Osteoblast (primary cell): Measurements from ENCODE around the gene OR5J2. TPM values are rescaled to one million over a fixed set of nuclear protein-coding genes. Genes with fewer than 3 reads are reported as not detected.

Source experiments
- DNase-seq: peaks from one replicate; pipeline ENCODE4 v3.0.0; 2011; ENCODE audit warnings: low spot score, mixed read lengths; ENCODE audit not compliant: insufficient read length; ENCODE audit errors: missing footprints
- H2AFZ ChIP-seq: 2 replicates; pipeline ENCODE4 v1.6.0; 2011; ENCODE audit warnings: mild to moderate bottlenecking, low read length
- H3K27ac ChIP-seq: 2 replicates; pipeline ENCODE4 v1.5.1; 2011; ENCODE audit warnings: mild to moderate bottlenecking, low read depth, low read length, moderate library complexity
- H3K27me3 ChIP-seq: 2 replicates; pipeline ENCODE4 v1.6.0; 2012; ENCODE audit warnings: mild to moderate bottlenecking, control low read depth, inconsistent platforms, low read length, moderate library complexity; ENCODE audit not compliant: insufficient read depth
- H3K36me3 ChIP-seq: 2 replicates; pipeline ENCODE4 v1.5.1; 2011; ENCODE audit warnings: mild to moderate bottlenecking, low read length, control low read depth, moderate library complexity; ENCODE audit not compliant: insufficient read depth
- H3K4me1 ChIP-seq: 2 replicates; pipeline ENCODE4 v1.5.1; 2011; ENCODE audit warnings: mild to moderate bottlenecking, low read length, control low read depth, moderate library complexity; ENCODE audit not compliant: insufficient read depth
- H3K4me2 ChIP-seq: 2 replicates; pipeline ENCODE4 v1.6.0; 2011; ENCODE audit warnings: mild to moderate bottlenecking, low read length; ENCODE audit not compliant: insufficient read depth
- H3K4me3 ChIP-seq: fragments of 200-600 bp; sonication (generic); 3 replicates; pipeline ENCODE4 v1.5.1; 2012; ENCODE audit warnings: mild to moderate bottlenecking, low read length, inconsistent platforms; ENCODE audit not compliant: insufficient read depth
- H3K79me2 ChIP-seq: 2 replicates; pipeline ENCODE4 v1.6.0; 2012; ENCODE audit warnings: mild to moderate bottlenecking, low read length, control low read depth, inconsistent platforms; ENCODE audit not compliant: insufficient read depth
- H3K9me3 ChIP-seq: 2 replicates; pipeline ENCODE4 v1.5.1; 2011; ENCODE audit warnings: low read depth, low read length, control low read depth
- H4K20me1 ChIP-seq: 2 replicates; pipeline ENCODE4 v1.6.0; 2012; ENCODE audit warnings: mild to moderate bottlenecking, low read length, control low read depth; ENCODE audit not compliant: insufficient read depth
- total RNA-seq: library from RNA; depleted of rRNA; stranded (reverse); fragments of >200 nt; gene quantifications from 2 replicates; pipeline ENCODE4 v1.2.3, GENCODE V29; 2012
- TF ChIP-seq, protein P1 (sequence below): IDR thresholded peaks from 2 replicates; pipeline ENCODE4 v1.5.1; 2011; ENCODE audit warnings: mild to moderate bottlenecking, low read depth, low read length, moderate library complexity; ENCODE audit errors: extremely low read depth

OR5J2 gene
- total RNA-seq, 1 donor, result not detected

DNA sequence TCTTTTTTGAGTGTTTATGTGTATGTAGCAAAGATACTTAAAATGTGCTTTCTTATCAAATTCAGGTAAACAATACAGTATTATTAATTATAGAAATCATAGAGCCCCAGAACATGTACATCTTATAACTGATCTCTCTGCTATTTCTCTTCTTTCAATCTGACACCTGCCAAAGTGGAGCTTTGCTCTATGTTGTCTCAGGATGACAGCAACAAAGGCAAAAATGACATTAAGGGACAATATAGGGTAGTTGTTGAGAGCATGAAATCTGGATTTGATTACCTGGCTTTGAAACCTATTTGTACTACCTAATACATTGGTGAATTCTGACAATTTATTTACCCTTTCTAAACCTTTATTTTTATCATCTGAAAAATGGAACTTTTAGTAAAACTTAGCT, 7.0 kb downstream of the OR5J2 start:
- Histone ChIP-seq H3K79me2 (no peaks in the 10 kb centered on the region), H3K36me3 (no peaks in the 10 kb centered on the region)

GRCh38 chr11:56188602-56189001, 12.2 kb downstream of the OR5J2 start:
- no peaks in the 10 kb centered on the region for H3K79me2 ChIP-seq
- no peaks in the 10 kb centered on the region for H3K9me3 ChIP-seq
- TF ChIP-seq, protein P1, sequence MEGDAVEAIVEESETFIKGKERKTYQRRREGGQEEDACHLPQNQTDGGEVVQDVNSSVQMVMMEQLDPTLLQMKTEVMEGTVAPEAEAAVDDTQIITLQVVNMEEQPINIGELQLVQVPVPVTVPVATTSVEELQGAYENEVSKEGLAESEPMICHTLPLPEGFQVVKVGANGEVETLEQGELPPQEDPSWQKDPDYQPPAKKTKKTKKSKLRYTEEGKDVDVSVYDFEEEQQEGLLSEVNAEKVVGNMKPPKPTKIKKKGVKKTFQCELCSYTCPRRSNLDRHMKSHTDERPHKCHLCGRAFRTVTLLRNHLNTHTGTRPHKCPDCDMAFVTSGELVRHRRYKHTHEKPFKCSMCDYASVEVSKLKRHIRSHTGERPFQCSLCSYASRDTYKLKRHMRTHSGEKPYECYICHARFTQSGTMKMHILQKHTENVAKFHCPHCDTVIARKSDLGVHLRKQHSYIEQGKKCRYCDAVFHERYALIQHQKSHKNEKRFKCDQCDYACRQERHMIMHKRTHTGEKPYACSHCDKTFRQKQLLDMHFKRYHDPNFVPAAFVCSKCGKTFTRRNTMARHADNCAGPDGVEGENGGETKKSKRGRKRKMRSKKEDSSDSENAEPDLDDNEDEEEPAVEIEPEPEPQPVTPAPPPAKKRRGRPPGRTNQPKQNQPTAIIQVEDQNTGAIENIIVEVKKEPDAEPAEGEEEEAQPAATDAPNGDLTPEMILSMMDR, result no peak
- no peak overlapping the region for H3K4me3 ChIP-seq
- DNase-seq, result no peak
- no peaks in the 10 kb centered on the region for H3K27me3 ChIP-seq
- no peaks in the 10 kb centered on the region for H4K20me1 ChIP-seq
- no peak overlapping the region for H2AFZ ChIP-seq
- no peak overlapping the region for H3K4me2 ChIP-seq
- H3K36me3 ChIP-seq, result no peaks in the 10 kb centered on the region
- no peak overlapping the region for H3K27ac ChIP-seq
- H3K4me1 ChIP-seq, result no peaks in the 10 kb centered on the region

More for the DNA sequence above, 7.0 kb downstream of the OR5J2 start:
- no peak overlapping the region for H2AFZ ChIP-seq
- DNase-seq, result no peak
- no peaks in the 10 kb centered on the region for H3K27me3 ChIP-seq
- no peak overlapping the region for H3K4me2 ChIP-seq
- TF ChIP-seq, protein P1, result no peak
- H3K4me1 ChIP-seq, result no peaks in the 10 kb centered on the region
- H4K20me1 ChIP-seq, result no peaks in the 10 kb centered on the region
- no peak overlapping the region for H3K27ac ChIP-seq
- H3K4me3 ChIP-seq, result no peak overlapping the region
- H3K9me3 ChIP-seq, result peaks cover 2% of the 10 kb centered on the region

- Histone ChIP-seq H3K9me3 (no peaks in the 10 kb centered on the region), H3K36me3 (no peaks in the 10 kb centered on the region), H4K20me1 (no peaks in the 10 kb centered on the region), H3K4me2 (no peak overlapping the region), H3K4me1 (no peaks in the 10 kb centered on the region), H3K4me3 (no peak overlapping the region), H3K27me3 (no peaks in the 10 kb centered on the region), H2AFZ (no peak overlapping the region), H3K79me2 (no peaks in the 10 kb centered on the region), H3K27ac (no peak overlapping the region)
- DNase-seq, result no peak
- TF ChIP-seq, protein P1, result no peak
These were observed 20.3 kb downstream of the OR5J2 start for GRCh38 chr11:56196705-56197104.

DNA sequence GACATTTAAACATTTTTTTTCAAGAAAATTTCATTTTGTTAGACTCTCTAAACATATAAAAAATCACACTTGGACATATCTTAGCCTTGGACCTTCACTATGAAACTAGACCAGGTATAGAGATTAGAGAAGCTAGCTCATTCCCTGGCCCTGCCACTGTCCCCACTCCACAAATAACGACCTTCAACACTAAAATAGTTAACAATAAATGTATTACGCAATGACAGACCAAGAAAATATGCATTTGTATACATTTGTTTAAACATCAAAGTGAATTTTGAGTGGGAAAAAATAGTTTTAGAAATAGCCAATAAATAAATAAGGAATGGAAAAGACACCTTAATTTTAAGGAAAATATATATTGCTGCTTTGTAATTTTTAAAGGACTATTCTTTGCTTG, 20.9 kb downstream of the OR5J2 start:
- Histone ChIP-seq H3K9me3 (no peaks in the 10 kb centered on the region), H3K36me3 (no peaks in the 10 kb centered on the region), H4K20me1 (no peaks in the 10 kb centered on the region), H3K79me2 (no peaks in the 10 kb centered on the region), H3K27me3 (no peaks in the 10 kb centered on the region), H3K27ac (no peak overlapping the region), H3K4me2 (no peak overlapping the region), H3K4me3 (no peak overlapping the region), H2AFZ (no peak overlapping the region), H3K4me1 (no peaks in the 10 kb centered on the region)
- no peak for DNase-seq
- TF ChIP-seq, protein P1, result no peak
